ENCODE data around the gene PRKN. TPM values are rescaled to one million over a fixed set of nuclear protein-coding genes. Genes with fewer than 3 reads are reported as not detected.

Gene PRKN
- total RNA-seq, 1 donor from 2014 or later = 7.0 TPM

DNA sequence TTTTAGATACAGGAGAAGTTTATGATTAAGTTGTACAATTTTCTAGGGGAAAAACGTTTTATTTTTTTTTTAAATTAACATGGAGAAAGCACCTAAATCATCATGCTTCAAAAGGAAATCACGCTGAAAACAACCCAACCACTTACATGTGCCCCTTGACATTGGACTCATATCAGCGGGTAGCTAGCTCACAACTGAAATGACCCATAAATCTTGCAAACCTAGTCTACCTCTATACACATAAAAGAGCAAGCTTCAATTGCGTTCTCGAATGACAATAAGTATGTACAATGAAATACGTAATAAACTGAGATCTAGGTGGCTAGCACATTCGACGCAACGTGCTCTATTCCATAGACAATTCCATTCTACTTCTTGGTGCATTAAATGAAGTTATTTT lies 730.8 kb downstream of the PRKN start:
- TF ChIP-seq, protein P1, sequence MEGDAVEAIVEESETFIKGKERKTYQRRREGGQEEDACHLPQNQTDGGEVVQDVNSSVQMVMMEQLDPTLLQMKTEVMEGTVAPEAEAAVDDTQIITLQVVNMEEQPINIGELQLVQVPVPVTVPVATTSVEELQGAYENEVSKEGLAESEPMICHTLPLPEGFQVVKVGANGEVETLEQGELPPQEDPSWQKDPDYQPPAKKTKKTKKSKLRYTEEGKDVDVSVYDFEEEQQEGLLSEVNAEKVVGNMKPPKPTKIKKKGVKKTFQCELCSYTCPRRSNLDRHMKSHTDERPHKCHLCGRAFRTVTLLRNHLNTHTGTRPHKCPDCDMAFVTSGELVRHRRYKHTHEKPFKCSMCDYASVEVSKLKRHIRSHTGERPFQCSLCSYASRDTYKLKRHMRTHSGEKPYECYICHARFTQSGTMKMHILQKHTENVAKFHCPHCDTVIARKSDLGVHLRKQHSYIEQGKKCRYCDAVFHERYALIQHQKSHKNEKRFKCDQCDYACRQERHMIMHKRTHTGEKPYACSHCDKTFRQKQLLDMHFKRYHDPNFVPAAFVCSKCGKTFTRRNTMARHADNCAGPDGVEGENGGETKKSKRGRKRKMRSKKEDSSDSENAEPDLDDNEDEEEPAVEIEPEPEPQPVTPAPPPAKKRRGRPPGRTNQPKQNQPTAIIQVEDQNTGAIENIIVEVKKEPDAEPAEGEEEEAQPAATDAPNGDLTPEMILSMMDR (IDR thresholded peaks at IDR 0.05; ENCODE audit: partially characterized antibody, unreplicated experiment) = no peak
- Mint-ChIP-seq H3K27ac (ENCODE audit: unreplicated experiment) (no peak overlapping the region), H3K4me3 (ENCODE audit: unreplicated experiment) (no peak overlapping the region), H3K27me3 (ENCODE audit: unreplicated experiment) (no peaks in the 10 kb centered on the region), H3K9me3 (ENCODE audit: unreplicated experiment) (peaks cover under 1% of the 10 kb centered on the region), H3K36me3 (ENCODE audit: unreplicated experiment) (no peaks in the 10 kb centered on the region), H3K4me1 (ENCODE audit: low read depth, unreplicated experiment) (peaks cover 1% of the 10 kb centered on the region)
- DNase-seq = no peak

DNA sequence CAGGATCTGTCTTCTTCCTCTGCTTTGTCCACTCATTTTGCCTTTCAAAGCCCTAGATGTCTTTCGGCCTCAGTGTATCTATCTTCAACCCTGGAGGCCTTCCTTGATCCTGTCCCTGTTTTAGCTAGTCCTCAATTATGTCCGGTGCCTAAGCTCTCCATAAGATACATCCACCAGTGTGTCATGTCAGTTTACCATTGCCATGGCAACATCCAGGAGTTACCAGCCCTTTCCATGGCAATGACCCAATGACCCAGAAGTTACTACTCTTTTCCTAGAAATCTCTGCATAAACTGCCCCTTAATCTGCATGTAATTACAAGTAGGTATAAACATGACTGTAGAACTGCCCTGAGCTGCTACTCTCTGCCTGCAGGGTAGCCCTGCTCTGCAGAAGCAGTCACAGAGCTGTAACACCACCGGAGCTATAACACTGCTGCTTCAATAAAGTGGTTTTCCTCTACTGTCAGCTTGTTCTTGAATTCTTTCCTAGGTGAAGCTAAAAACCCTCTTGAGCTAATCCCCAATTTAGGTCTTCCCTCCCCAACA lies 741.6 kb downstream of the PRKN start:
- H3K27me3 Mint-ChIP-seq (ENCODE audit: unreplicated experiment) = peaks cover 3% of the 10 kb centered on the region
- H3K4me1 Mint-ChIP-seq (ENCODE audit: low read depth, unreplicated experiment) = no peaks in the 10 kb centered on the region
- TF ChIP-seq, protein P1 (IDR thresholded peaks at IDR 0.05; ENCODE audit: partially characterized antibody, unreplicated experiment) = no peak
- H3K27ac Mint-ChIP-seq (ENCODE audit: unreplicated experiment) = no peak overlapping the region
- no peak overlapping the region for H3K4me3 Mint-ChIP-seq (ENCODE audit: unreplicated experiment)
- H3K9me3 Mint-ChIP-seq (ENCODE audit: unreplicated experiment) = no peaks in the 10 kb centered on the region
- DNase-seq = no peak
- H3K36me3 Mint-ChIP-seq (ENCODE audit: unreplicated experiment) = peaks cover 4% of the 10 kb centered on the region

DNA sequence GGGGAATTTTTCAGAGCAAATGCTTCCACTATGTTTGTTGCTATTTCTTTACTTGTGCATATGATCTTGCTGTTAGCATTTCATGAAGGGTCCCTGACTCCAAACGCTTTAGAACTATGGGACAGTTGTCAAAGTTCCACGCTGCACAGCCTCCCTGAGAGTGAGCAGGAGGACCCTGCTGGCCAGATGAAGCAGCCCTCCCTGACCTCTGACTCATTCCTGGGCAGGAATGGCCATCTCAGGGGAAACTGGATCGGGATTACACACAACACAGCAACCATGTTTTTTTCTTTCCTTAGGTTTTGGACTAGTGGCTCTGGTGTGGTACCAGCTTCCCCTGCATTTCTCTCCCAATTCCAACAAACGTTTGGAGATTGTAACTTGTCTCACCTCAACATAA lies 742.9 kb downstream of the PRKN start:
- H3K4me3 Mint-ChIP-seq (ENCODE audit: unreplicated experiment) = no peak overlapping the region
- no peaks in the 10 kb centered on the region for H3K27me3 Mint-ChIP-seq (ENCODE audit: unreplicated experiment)
- TF ChIP-seq, protein P1 (IDR thresholded peaks at IDR 0.05; ENCODE audit: partially characterized antibody, unreplicated experiment) = no peak
- H3K27ac Mint-ChIP-seq (ENCODE audit: unreplicated experiment) = no peak overlapping the region
- H3K36me3 Mint-ChIP-seq (ENCODE audit: unreplicated experiment) = peaks cover under 1% of the 10 kb centered on the region
- no peak for DNase-seq
- H3K4me1 Mint-ChIP-seq (ENCODE audit: low read depth, unreplicated experiment) = peaks cover 2% of the 10 kb centered on the region
- no peaks in the 10 kb centered on the region for H3K9me3 Mint-ChIP-seq (ENCODE audit: unreplicated experiment)

DNA sequence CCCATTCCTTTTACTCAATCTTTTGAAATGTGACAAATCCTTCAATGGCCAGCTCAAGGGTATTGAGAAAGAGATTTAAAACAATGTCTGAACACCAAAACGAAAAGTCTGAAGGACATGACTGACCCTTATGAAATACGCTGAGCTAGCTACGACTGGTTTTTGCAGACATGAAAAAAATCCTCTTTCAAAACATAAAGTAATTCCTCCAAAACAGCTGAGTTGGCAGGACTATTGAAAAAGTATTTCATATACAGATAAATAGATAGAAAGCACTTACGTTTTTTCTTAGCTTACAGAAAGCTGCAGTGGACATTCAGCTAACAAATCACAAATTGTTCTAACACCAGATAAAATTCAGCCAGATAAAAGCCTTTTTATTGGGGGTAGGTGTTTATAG lies 751.0 kb downstream of the PRKN start:
- H3K9me3 Mint-ChIP-seq (ENCODE audit: unreplicated experiment) = no peaks in the 10 kb centered on the region

DNA sequence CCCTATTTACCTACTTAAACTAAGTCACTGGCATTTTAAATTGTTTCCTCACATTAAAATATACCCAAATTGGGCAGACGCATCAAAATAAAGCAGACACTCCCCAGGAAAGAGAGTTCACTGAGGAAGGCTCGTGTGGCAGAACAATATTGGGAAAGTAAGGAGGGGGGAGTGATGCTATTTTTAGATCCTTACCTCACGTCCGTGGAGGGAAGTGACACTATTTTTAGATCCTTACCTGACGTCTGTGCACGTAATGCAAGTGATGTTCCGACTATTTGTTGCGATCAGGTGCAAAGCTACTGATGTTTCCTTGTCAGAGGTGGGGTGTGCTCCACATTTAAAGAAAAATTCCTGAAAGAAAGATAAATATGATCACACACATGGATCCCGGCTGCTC lies 754.5 kb downstream of the PRKN start:
- no peak overlapping the region for H3K27ac Mint-ChIP-seq (ENCODE audit: unreplicated experiment)
- TF ChIP-seq, protein P1 (IDR thresholded peaks at IDR 0.05; ENCODE audit: partially characterized antibody, unreplicated experiment) = no peak
- peaks cover 5% of the 10 kb centered on the region for H3K36me3 Mint-ChIP-seq (ENCODE audit: unreplicated experiment)
- no peak for DNase-seq
- peaks cover 1% of the 10 kb centered on the region for H3K27me3 Mint-ChIP-seq (ENCODE audit: unreplicated experiment)
- H3K4me1 Mint-ChIP-seq (ENCODE audit: low read depth, unreplicated experiment) = no peaks in the 10 kb centered on the region
- no peak overlapping the region for H3K4me3 Mint-ChIP-seq (ENCODE audit: unreplicated experiment)
- H3K9me3 Mint-ChIP-seq (ENCODE audit: unreplicated experiment) = no peaks in the 10 kb centered on the region

More for the DNA sequence above, 751.0 kb downstream of the PRKN start:
- Mint-ChIP-seq H3K27me3 (ENCODE audit: unreplicated experiment) (peaks cover 3% of the 10 kb centered on the region), H3K27ac (ENCODE audit: unreplicated experiment) (no peak overlapping the region), H3K4me3 (ENCODE audit: unreplicated experiment) (no peak overlapping the region), H3K4me1 (ENCODE audit: low read depth, unreplicated experiment) (peaks cover 2% of the 10 kb centered on the region), H3K36me3 (ENCODE audit: unreplicated experiment) (peaks cover 9% of the 10 kb centered on the region)
- no peak for DNase-seq
- TF ChIP-seq, protein P1 (IDR thresholded peaks at IDR 0.05; ENCODE audit: partially characterized antibody, unreplicated experiment) = no peak
